ENCODE data around the gene FOSL2. TPM values are rescaled to one million over a fixed set of nuclear protein-coding genes. Genes with fewer than 3 reads are reported as not detected.

FOSL2 gene
- total RNA-seq, 2 donors from 2014 or later = 54.0 to 116 TPM

DNA sequence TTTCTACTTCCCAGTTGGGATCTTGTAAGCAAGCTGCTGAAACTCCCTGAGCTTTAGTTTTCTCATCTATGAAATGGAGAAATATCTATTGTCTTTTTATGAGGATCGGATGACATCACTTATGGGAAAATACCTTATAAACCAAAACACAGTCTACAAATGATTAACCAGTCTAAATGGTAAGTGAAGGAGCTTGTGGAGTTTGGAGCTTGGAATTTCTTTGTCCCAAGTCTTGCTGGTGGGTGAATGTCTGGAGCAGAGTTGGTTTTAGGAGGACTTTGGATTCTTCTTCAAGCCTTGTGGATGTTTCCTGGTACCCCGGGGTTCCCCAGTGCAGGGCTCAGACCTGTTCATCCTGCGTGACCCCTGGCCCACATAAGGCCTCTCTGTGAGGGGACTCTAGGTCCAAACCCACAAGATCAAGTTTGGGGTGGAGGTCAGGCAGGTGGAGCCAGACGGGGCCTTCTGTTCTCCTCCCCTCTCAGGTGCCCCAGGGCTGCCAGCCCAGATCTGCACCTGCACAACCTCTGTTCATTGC lies 43.2 kb downstream of the FOSL2 start:
- TF ChIP-seq, protein P1, sequence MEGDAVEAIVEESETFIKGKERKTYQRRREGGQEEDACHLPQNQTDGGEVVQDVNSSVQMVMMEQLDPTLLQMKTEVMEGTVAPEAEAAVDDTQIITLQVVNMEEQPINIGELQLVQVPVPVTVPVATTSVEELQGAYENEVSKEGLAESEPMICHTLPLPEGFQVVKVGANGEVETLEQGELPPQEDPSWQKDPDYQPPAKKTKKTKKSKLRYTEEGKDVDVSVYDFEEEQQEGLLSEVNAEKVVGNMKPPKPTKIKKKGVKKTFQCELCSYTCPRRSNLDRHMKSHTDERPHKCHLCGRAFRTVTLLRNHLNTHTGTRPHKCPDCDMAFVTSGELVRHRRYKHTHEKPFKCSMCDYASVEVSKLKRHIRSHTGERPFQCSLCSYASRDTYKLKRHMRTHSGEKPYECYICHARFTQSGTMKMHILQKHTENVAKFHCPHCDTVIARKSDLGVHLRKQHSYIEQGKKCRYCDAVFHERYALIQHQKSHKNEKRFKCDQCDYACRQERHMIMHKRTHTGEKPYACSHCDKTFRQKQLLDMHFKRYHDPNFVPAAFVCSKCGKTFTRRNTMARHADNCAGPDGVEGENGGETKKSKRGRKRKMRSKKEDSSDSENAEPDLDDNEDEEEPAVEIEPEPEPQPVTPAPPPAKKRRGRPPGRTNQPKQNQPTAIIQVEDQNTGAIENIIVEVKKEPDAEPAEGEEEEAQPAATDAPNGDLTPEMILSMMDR (IDR thresholded peaks at IDR 0.05) = no peak
- no peaks in the 10 kb centered on the region for H3K27me3 ChIP-seq
- H3K4me1 ChIP-seq = no peaks in the 10 kb centered on the region
- DNase-seq (ENCODE audit: low spot score) = no peak
- no peaks in the 10 kb centered on the region for H3K36me3 ChIP-seq
- peaks cover 0 to 8% of the 10 kb centered on the region in 2 donors for H3K9me3 ChIP-seq
- no peak overlapping the region for H3K27ac ChIP-seq
- H3K4me3 ChIP-seq = no peak overlapping the region

DNA sequence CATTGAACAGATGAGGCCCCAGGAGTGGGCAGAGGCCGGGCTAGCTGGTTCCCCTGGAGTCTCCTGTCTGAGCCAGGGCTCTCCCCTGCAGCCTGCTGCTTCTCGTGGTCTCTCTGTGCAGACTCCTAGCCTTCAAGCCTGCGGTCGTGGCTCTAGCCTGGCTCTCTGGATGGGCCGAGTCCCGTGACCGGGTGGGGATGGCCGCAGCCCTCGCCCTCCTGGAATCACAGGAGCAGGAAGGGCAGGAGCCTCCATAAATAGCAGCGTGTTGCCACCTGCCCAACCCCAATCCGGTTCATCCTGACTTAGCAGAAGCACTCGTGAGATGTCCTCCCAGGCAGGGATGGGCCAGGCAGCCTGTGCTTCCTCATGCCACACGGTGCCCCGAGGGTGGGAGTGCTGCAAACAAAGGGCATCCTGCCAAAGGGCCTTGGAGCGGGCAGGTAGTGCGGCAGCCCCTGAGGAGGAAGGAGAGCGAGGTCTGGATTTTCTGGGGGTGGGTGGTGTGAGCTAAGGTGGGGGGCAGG lies 43.9 kb downstream of the FOSL2 start:
- DNase-seq (ENCODE audit: low spot score) = no peak
- Histone ChIP-seq H3K27me3 (no peaks in the 10 kb centered on the region), H3K9me3 (peaks cover 0 to 8% of the 10 kb centered on the region in 2 donors), H3K36me3 (no peaks in the 10 kb centered on the region), H3K4me3 (no peak overlapping the region), H3K27ac (no peak overlapping the region), H3K4me1 (no peaks in the 10 kb centered on the region)
- TF ChIP-seq, protein P1 (IDR thresholded peaks at IDR 0.05) = no peak

DNA sequence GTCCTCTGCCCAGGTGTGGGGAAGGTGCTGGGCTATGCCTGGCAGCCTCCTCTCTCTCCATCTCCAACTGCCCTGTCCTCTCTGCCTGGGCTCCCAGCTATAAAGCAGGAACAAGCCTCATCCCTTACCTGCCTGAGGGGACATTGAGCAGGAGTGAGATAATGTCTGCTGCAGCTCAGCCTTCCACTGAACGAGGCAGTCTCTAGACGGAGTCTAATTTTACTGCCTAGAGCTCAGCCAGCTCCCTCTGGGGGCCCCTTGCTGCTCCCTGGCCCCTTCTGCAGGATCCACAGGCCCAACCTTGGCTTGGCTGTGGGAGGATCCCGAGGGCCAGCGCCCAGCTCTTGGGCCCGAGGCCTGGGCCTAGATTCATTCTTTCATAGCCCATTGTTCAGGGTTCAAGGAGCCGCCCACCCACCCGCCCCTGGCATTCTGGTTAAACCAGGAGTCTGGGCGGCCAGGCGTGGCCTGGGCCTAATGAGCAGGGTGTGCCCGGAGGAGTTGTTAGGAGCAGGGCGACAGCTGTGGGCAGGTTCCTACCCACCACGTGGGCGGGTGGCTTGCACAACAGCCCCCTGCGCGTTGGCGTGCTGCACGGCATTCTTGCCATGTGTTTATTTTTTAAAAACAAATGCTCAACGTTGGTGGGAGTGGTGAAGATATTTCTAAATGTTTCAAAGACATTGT lies 44.6 kb downstream of the FOSL2 start:
- H3K36me3 ChIP-seq = no peaks in the 10 kb centered on the region
- DNase-seq (ENCODE audit: low spot score) = no peak
- no peaks in the 10 kb centered on the region for H3K4me1 ChIP-seq
- TF ChIP-seq, protein P1 (IDR thresholded peaks at IDR 0.05) = no peak
- H3K4me3 ChIP-seq = no peak overlapping the region
- H3K9me3 ChIP-seq = peaks cover 0 to 8% of the 10 kb centered on the region in 2 donors
- H3K27ac ChIP-seq = no peak overlapping the region
- H3K27me3 ChIP-seq = no peaks in the 10 kb centered on the region

DNA sequence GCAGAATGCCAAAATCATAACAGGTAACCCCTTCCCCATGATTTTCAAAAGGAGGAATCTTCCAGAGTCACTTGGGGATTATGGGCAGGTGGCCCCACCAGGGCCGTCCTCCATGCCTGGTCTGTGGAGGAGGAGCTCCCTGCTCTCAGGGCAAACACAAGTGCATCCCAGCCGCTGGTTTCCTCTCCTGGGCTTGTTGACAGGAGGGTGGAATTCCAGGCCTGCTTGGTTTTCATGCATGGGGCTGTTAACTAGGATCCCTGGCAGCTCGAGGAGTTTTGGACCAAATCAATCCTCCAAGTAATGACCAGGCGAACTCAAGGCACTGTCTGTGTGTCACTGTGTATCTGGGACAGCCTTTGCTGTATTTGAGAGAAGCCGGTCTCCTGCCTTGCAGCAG lies 45.3 kb downstream of the FOSL2 start:
- H3K4me3 ChIP-seq = no peak overlapping the region
- H3K27me3 ChIP-seq = no peaks in the 10 kb centered on the region
- TF ChIP-seq, protein P1 (IDR thresholded peaks at IDR 0.05) = no peak
- DNase-seq (ENCODE audit: low spot score) = no peak
- no peaks in the 10 kb centered on the region for H3K4me1 ChIP-seq
- H3K27ac ChIP-seq = no peak overlapping the region
- peaks cover 0 to 7% of the 10 kb centered on the region in 2 donors for H3K9me3 ChIP-seq
- no peaks in the 10 kb centered on the region for H3K36me3 ChIP-seq

DNA sequence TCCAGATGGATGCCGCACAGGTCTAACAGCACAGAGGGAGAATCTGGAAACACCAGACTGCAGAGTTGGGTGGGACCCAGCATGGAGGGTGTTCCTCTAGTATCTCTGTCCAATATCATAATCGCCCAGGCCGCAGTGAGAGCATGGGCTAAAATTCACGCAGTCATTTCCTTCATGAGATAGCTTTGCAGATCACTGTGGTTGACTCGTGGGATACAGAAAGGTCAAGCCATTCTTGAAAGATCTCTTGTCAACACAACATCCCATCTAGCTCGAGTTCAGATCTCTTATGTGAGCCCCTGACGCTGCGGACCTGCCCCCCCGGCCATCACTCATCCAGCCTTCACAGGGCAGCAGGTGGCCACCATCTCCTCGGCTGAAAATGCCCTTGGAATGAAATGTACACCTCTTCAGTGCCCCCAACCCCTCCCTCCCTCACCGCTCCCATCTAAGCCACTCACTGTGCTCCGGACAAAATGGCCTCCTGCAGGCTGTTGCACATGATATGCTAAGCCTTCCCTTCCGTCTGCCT lies 45.9 kb downstream of the FOSL2 start:
- H3K4me1 ChIP-seq = no peaks in the 10 kb centered on the region
- TF ChIP-seq, protein P1 (IDR thresholded peaks at IDR 0.05) = no peak
- H3K9me3 ChIP-seq = peaks cover 0 to under 1% of the 10 kb centered on the region in 2 donors
- H3K36me3 ChIP-seq = no peaks in the 10 kb centered on the region
- H3K27ac ChIP-seq = no peak overlapping the region
- H3K4me3 ChIP-seq = no peak overlapping the region
- no peaks in the 10 kb centered on the region for H3K27me3 ChIP-seq
- DNase-seq (ENCODE audit: low spot score) = no peak

Data from right atrium auricular region (tissue), 2 donors.